HG03575 (cell line): ENCODE results near the gene TNFRSF21.
"Not testable (repeated sequence)": the region's sequence is repeated elsewhere in the genome, so short reads cannot be mapped to it uniquely, and the experiment has no call there.

ENCODE experiments used
- ATAC-seq: cut with Tn5 transposase; IDR thresholded peaks from one replicate; pipeline ENCODE4 v1.9.1; 2021; ENCODE audit not compliant: unreplicated experiment, insufficient number of reproducible peaks, low FRiP score; ENCODE audit errors: extremely low read depth

The TNFRSF21 gene

DNA sequence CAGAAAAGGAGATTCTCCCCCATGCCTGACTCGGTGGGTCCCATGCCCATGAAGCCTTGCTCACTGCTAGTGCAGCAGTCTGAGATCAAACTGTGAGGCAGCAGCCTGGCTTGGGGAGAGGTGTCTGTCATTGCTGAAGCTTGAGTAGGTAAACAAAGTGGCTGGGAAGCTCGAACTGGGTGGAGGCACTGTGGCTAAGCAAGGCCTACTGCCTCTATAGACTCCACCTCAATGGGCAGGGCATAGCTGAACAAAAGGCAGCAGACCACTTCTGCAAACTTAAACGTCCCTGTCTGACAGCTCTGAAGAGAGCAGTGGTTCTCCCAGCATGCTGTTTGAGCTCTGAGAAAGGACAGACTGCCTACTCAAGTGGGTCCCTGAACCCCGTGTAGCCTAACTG lies 18.4 kb upstream of the TNFRSF21 start:
- ATAC-seq: not testable (repeated sequence)

DNA sequence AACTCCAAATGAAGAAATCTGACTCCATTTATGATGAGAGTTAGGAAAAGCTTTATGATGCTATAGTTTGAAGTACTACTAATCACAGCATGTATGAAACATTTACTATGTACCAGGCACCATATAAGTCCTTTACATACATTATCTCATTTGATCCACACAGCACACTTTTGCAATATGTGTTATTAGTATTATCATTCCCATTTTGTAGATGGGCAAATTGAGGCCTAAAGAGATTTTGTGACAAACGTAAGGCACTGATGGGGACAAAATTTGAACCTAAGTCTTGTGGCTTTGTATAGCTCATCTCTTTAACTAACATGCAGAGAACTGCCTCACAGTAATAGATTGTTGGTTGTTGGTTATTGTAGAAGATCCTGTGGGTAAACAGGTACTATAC lies 14.2 kb upstream of the TNFRSF21 start:
- no peak for ATAC-seq

DNA sequence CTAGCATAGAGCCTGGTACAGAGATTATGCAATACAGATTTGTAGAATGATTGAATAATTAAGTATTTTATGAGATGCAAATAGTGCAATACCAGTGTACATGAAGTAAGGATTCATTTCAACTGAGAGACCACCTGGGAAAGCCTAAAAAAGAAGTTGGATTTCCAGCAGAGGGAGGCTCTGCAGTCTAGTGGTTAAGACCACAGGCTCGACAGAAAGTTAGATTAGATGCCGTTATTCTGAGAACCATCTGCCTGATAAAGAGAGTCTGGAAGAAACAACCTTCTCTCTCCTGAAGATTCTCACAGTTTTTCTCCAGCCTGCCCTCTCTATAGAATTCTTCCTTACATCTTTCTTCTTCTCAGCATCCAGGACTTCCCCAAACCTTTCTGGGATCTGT lies 13.6 kb upstream of the TNFRSF21 start:
- ATAC-seq: no peak

DNA sequence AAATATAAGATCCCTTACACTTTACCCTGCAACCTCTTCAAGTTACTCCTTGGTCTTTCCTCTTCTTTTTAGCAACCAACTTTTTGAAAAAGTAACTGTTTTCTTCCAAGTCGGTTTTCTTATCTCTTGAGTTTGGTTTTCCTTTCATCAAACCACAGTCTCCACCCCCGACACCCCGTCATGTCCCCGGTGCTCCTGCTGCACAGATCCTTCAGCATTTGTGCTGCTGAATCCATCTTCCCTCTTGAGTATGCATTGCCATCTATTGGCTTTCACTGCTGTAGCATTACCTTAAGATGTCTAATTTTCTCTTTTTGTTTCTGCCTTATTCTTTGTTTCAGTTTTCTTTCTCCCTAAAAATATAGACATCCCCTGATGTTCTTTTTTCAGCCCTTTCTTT lies 11.9 kb upstream of the TNFRSF21 start:
- ATAC-seq: no peak

- ATAC-seq: no peak
Measured at GRCh38 chr6:47319867-47320266, 10.2 kb upstream of the TNFRSF21 start.

DNA sequence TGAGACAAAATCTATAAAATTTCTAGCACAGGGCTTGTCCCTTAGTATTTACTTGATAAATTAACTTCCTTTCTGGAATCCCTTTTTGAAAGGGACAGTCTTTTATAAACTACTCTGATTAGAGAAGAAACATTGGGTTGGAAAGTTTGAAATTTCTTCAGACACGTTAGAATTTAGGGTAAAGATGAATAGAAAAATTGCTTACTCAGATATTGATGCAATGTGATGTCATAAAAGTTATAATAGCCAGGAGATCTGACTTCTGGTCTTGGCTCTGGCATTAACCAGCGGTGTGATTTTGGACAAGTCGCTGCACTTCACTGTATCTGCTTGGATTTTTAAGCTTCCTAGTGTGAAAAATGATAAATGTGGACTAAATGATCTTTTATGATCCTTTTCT lies 9.7 kb upstream of the TNFRSF21 start:
- ATAC-seq: no peak

DNA sequence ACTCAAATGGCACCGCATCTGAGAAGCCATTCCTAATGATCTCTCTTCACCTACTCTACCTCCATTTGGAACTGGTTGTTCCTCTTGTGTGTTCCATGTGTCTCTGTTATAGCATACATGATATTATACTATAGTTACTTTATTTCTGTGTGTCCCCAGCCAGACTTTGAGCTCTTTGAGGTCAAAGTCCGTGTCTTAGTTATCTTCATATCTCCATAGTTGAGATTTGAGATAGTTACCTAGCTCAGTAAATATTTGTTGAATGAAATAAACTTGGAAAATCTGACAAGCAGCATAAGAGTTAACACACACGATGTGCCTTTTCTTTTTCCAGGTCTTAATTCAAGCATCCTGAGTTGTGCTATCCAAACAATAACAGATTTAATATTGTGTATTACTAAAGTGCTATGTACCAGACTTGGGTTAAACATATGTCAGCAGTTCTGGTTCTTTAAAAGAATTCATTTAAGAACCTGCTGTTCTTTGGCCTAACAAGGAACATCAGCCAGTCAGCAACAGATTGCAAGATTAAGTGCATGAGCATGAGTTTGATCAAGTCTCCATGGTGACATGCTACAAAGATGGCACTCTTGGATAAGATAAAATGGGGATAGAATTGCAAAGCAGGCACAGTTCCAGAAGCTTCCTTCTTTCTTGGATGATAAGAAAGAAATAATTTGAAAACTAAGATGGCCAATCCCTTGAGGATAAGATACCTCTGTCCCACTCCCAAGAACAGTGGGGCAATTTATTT lies 8.7 kb upstream of the TNFRSF21 start:
- ATAC-seq: no peak

- ATAC-seq: not testable (repeated sequence)
Measured at GRCh38 chr6:47315181-47315580, 5.5 kb upstream of the TNFRSF21 start.

DNA sequence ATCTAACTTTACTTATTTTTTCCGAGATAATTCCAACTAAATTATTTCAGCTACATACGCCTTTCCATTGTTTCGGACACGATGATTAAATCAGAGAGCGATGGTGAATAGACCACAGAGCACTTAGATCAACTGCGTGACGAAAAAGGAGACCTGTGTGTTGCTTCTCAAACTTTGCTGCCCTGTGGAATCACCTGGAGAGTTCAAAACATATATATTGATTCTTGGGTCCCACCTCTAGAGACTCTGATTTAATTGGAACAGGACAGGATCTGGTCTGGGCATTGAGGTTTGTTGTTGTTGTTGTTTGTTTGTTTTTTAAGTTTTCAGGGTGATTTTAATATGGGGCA lies 401 bp upstream of the TNFRSF21 start:
- no peak for ATAC-seq

DNA sequence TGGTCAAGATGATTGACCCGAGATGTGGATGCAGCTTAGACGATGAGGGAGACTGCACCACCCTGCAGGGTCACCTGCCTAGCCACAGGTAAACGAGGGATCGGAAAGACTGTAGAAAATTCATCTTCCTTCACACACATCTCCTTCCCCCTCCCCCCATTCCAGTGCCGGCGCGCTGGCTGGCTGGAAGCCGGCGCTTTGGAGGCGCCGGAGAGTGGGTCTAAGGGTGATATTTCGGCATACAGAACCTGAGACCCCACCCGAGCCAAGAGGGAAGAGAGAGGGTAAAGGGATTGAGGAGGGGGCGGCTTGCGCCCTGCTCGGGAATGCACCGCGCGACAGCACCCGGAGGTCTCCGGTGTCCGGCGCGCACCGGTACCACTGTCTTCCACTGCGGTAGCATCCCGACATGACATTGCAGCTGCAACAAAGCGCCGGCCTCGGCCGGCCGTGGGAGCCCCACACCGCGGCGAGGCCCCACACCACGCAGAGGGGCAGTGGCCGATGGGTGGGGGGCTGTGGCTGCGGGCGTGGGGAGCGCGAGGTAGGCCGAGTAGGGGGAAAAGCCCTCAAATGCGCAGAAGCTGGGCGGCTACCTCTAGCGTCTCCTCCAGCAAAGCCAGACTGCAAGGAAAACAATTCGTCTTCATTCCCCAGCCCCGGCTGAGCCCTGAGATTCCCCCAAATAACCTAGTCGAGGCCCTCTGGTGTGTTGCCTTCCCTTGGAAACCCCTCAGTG lies 984 bp downstream of the TNFRSF21 start:
- no peak for ATAC-seq

- ATAC-seq: no peak
Measured at GRCh38 chr6:47308198-47308517, 1.5 kb downstream of the TNFRSF21 start.

GRCh38 chr6:47307362-47308197 lies 2.1 kb downstream of the TNFRSF21 start:
- ATAC-seq: no peak

DNA sequence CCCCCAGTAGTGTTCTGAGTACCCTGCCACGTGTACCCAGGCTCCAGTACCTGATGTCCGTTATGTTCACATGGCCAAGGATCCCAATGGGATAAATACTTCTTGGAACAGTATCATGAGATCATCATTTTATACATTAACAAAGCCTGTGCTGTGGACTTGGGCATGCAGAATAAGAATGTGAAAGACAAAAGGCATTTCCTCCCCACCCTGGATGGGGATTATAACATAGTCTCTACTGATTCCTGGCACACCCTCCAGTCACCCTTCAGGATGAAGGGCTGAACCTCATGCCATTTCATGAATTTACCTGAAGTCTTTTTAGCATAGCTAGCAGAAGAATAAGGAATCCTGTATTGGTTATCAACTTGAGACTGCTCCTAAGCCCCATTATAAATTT lies 2.8 kb downstream of the TNFRSF21 start:
- ATAC-seq: no peak

DNA sequence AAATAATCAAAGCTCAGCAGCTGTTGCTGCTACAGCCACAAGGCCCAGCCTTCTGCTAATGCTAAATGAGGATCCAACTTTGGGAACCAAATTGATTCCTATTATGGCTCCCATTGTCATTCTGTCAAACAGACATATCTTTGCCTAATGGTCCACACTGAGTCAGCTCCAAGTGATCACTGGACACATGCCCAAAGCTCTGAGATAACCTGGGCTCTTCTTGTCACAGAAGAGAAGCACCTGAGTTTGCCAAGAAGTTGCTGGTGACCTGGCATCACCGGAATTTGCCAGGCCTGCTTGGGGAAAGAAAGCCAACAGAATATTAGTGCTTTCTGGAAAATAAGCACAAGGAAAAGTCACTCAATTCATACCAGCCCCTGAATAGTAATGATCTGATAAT lies 5.8 kb downstream of the TNFRSF21 start:
- ATAC-seq: no peak

- no peak for ATAC-seq
Measured at GRCh38 chr6:47303342-47303741, 6.4 kb downstream of the TNFRSF21 start.

- ATAC-seq: no peak
Measured at GRCh38 chr6:47302043-47302442, 7.7 kb downstream of the TNFRSF21 start.

DNA sequence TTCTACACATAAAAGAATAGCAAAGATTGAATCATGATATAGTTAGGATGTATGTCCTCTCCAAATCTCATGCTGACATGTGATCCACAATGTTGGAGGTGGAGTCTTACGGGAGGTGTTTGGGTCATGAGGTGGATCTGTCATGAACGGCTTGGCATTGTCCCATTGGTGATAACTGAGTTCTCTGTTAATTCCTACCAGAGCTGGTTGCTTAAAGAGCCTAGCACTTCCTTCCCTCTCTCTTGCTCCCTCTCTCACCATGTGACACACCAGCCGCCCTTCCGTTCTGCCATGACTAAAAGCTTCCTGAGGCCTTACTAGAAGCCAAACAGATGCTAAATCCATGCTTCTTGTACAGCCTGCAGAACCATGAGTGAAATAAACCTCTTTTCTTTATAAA lies 8.3 kb downstream of the TNFRSF21 start:
- no peak for ATAC-seq

DNA sequence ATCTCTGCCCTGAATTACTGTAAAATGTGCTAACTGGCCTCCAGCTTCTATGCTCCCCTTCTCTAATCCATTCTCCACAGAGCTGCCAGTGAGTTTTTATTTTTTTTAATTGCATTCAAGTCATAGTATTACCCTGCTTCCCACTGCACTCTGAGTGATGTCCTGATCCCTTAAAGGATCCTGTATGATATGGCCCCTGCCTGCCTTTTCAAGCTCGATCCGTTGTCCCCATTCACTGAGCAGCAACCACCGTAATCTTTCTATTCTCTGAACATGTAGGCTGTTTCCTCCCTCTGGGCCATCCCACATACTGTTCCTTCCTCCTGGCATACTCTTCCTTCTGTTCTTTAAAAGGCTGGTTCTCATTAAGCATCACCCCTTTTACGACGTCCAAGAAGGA lies 9.3 kb downstream of the TNFRSF21 start:
- no peak for ATAC-seq

DNA sequence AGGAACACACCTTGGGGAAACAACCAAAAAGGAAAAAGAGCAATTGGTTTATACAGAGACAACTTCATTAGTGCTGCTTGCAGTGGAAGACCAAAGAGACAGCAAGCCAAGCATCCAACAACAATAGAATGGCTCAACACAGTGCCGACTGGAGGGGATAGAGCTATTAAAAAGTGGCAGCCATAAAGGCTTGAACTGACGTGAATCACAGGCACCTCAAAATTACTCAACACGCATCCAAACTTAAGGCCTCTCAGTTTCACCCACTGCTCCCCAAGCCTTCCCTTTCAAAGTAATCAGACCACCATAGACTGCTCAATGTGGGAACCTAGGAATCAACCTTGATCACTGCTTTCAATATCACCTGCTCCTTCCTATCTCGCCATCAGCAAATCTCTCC lies 9.7 kb downstream of the TNFRSF21 start:
- no peak for ATAC-seq

- no peak for ATAC-seq
Measured at GRCh38 chr6:47298475-47298874, 11.2 kb downstream of the TNFRSF21 start.
